ENCODE measurements around the gene ATP6V0C.

The ATP6V0C gene

DNA sequence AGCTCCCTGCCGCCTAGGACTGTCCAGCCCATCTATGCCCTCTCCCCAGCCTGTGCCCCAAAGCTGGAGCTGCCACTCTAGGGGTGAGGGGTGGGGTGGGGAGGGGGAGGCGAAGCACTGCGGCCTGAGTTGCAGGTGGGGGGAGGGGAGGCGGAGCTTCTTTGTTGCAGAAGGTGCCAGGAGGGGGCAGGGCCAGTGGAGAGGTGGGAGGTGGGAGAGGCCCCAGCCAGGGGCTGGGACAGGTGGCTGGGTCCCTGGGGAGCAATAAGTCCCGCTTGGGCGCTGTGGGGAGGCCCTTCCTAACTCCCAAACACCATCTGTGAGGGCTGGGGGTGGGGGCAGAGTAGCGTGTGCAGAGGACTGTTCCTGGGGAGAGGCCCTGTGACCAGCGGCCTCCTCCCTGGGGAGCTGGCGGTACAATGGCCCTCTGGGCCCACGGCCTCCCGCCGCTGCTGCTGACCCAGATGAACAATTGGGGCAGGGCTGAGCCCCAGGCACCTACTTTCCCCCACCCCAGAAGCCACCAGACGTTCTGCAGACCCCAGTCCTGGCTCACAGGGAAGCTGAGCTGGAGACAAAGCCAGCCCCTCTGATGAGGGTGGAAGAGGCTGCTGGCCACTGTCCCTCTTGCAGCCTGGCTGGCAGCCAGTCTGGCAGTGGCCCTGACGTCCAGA, 44.9 kb upstream of the ATP6V0C start:
- Histone ChIP-seq H3K27me3 (ENCODE audit: insufficient read depth, poor library complexity, severe bottlenecking) (peaks cover 27% of the 10 kb centered on the region), H3K4me3 (replicated peaks; ENCODE audit: insufficient read depth, low read length) (no peak overlapping the region), H3K27ac (replicated peaks) (no peak overlapping the region)
- peak in 1 of 2 experiments; percentile 28 for DNase-seq (ENCODE audit: low read depth in 1 of 2, low spot score in 1 of 2)
- TF ChIP-seq SPI1 (IDR thresholded peaks at IDR 0.05; ENCODE audit: borderline replicate concordance, low read depth) (no peak), GABPA (IDR thresholded peaks at IDR 0.05; ENCODE audit: low read depth) (no peak), POLR2AphosphoS5 (IDR thresholded peaks at IDR 0.05; ENCODE audit: low read depth) (no peak)
- TF ChIP-seq, protein P1, sequence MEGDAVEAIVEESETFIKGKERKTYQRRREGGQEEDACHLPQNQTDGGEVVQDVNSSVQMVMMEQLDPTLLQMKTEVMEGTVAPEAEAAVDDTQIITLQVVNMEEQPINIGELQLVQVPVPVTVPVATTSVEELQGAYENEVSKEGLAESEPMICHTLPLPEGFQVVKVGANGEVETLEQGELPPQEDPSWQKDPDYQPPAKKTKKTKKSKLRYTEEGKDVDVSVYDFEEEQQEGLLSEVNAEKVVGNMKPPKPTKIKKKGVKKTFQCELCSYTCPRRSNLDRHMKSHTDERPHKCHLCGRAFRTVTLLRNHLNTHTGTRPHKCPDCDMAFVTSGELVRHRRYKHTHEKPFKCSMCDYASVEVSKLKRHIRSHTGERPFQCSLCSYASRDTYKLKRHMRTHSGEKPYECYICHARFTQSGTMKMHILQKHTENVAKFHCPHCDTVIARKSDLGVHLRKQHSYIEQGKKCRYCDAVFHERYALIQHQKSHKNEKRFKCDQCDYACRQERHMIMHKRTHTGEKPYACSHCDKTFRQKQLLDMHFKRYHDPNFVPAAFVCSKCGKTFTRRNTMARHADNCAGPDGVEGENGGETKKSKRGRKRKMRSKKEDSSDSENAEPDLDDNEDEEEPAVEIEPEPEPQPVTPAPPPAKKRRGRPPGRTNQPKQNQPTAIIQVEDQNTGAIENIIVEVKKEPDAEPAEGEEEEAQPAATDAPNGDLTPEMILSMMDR (IDR thresholded peaks at IDR 0.05; ENCODE audit: insufficient read depth, low read length) = no peak
- TF ChIP-seq, protein P2, sequence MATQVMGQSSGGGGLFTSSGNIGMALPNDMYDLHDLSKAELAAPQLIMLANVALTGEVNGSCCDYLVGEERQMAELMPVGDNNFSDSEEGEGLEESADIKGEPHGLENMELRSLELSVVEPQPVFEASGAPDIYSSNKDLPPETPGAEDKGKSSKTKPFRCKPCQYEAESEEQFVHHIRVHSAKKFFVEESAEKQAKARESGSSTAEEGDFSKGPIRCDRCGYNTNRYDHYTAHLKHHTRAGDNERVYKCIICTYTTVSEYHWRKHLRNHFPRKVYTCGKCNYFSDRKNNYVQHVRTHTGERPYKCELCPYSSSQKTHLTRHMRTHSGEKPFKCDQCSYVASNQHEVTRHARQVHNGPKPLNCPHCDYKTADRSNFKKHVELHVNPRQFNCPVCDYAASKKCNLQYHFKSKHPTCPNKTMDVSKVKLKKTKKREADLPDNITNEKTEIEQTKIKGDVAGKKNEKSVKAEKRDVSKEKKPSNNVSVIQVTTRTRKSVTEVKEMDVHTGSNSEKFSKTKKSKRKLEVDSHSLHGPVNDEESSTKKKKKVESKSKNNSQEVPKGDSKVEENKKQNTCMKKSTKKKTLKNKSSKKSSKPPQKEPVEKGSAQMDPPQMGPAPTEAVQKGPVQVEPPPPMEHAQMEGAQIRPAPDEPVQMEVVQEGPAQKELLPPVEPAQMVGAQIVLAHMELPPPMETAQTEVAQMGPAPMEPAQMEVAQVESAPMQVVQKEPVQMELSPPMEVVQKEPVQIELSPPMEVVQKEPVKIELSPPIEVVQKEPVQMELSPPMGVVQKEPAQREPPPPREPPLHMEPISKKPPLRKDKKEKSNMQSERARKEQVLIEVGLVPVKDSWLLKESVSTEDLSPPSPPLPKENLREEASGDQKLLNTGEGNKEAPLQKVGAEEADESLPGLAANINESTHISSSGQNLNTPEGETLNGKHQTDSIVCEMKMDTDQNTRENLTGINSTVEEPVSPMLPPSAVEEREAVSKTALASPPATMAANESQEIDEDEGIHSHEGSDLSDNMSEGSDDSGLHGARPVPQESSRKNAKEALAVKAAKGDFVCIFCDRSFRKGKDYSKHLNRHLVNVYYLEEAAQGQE (IDR thresholded peaks at IDR 0.05; ENCODE audit: insufficient replicate concordance, low read depth) = no peak

GRCh38 chr16:2469399-2470233, 44.1 kb upstream of the ATP6V0C start:
- DNase-seq (ENCODE audit: low read depth in 1 of 2, low spot score in 1 of 2) = no peak
- H3K4me3 ChIP-seq (replicated peaks; ENCODE audit: insufficient read depth, low read length) = no peak overlapping the region
- TF ChIP-seq SPI1 (IDR thresholded peaks at IDR 0.05; ENCODE audit: borderline replicate concordance, low read depth) (no peak), POLR2AphosphoS5 (IDR thresholded peaks at IDR 0.05; ENCODE audit: low read depth) (no peak; the same call in 1 of the 2 replicates), GABPA (IDR thresholded peaks at IDR 0.05; ENCODE audit: low read depth) (no peak)
- TF ChIP-seq, protein P1 (IDR thresholded peaks at IDR 0.05; ENCODE audit: insufficient read depth, low read length) = no peak
- TF ChIP-seq, protein P2 (IDR thresholded peaks at IDR 0.05; ENCODE audit: insufficient replicate concordance, low read depth) = no peak
- no peak overlapping the region for H3K27ac ChIP-seq (replicated peaks)
- H3K27me3 ChIP-seq (ENCODE audit: insufficient read depth, poor library complexity, severe bottlenecking) = peaks cover 27% of the 10 kb centered on the region

DNA sequence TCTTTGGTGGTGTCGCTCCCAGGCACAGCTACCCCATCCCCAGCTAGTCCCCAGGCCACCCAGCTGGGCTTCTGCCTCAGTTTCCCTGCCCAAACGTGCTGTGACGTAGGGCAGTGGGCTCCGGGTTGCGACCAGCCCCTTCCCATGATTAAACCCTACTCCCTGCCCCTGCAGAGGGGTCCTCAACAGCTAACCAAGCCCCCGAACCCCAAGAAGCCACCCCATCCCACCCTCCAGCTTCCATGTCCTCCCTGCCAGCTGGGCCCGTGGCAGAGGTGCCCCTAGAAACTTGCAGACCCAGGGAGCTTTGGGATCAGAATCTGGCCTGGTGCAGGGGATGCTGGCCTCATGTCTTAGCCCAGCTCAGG, 43.5 kb upstream of the ATP6V0C start:
- peaks cover 27% of the 10 kb centered on the region for H3K27me3 ChIP-seq (ENCODE audit: insufficient read depth, poor library complexity, severe bottlenecking)
- DNase-seq (ENCODE audit: low read depth in 1 of 2, low spot score in 1 of 2) = no peak
- TF ChIP-seq, protein P1 (IDR thresholded peaks at IDR 0.05; ENCODE audit: insufficient read depth, low read length) = no peak
- no peak for TF ChIP-seq POLR2AphosphoS5 (IDR thresholded peaks at IDR 0.05; ENCODE audit: low read depth)
- no peak for TF ChIP-seq GABPA (IDR thresholded peaks at IDR 0.05; ENCODE audit: low read depth)
- TF ChIP-seq, protein P2 (IDR thresholded peaks at IDR 0.05; ENCODE audit: insufficient replicate concordance, low read depth) = no peak
- no peak for TF ChIP-seq SPI1 (IDR thresholded peaks at IDR 0.05; ENCODE audit: borderline replicate concordance, low read depth)
- H3K4me3 ChIP-seq (replicated peaks; ENCODE audit: insufficient read depth, low read length) = no peak overlapping the region
- no peak overlapping the region for H3K27ac ChIP-seq (replicated peaks)
